Spinal cord (tissue), 10 donors: Measurements from ENCODE around the gene CD96. TPM values are rescaled to one million over a fixed set of nuclear protein-coding genes. Genes with fewer than 3 reads are reported as not detected.

Experiments
- DNase-seq, 6 donors: peaks; one replicate each; pipeline versions ENCODE4 v3.0.0 to v3.0.0-alpha.2; 2013 to 2015; ENCODE audit warnings: low spot score in 6 of 6, low read depth in 4 of 6
- H3K27ac ChIP-seq: one replicate; pipeline ENCODE4 v1.5.1; 2013; ENCODE audit warnings: low read depth, low read length, control low read depth
- H3K27me3 ChIP-seq: one replicate; pipeline ENCODE4 v1.6.1; 2013; ENCODE audit warnings: low read length; ENCODE audit not compliant: control insufficient read depth, insufficient read depth
- H3K36me3 ChIP-seq: one replicate; pipeline ENCODE4 v1.6.1; 2013; ENCODE audit warnings: low read length; ENCODE audit not compliant: control insufficient read depth, insufficient read depth
- H3K4me1 ChIP-seq: one replicate; pipeline ENCODE4 v1.6.1; 2013; ENCODE audit warnings: low read length; ENCODE audit not compliant: control insufficient read depth, insufficient read depth
- H3K4me3 ChIP-seq: one replicate; pipeline ENCODE4 v1.5.1; 2013; ENCODE audit warnings: low read depth, low read length, control low read depth
- H3K9me3 ChIP-seq: one replicate; pipeline ENCODE4 v1.6.1; 2013; ENCODE audit warnings: low read length; ENCODE audit not compliant: control insufficient read depth, insufficient read depth
- WGBS: methylation state at CpG from one replicate; pipeline ENCODE4 v1.1.5; 2013; ENCODE audit warnings: missing lambda C conversion rate; ENCODE audit not compliant: insufficient coverage; 5-methylcytosine and 5-hydroxymethylcytosine counted together
- polyA plus RNA-seq, 2 donors: library from polyadenylated mRNA; unstranded; fragments of 120-200 nt; gene quantifications; one replicate each; pipeline ENCODE4 v1.2.1, GENCODE V29; 2013; ENCODE audit not compliant: insufficient read length in 2 of 2
- total RNA-seq, 2 donors: library from RNA; depleted of rRNA in 1 of 2; stranded (reverse); fragments of 120-200 nt in 1 of 2; fragments of >200 nt in 1 of 2; gene quantifications; one replicate each; pipeline versions ENCODE4 v1.2.3 to v1.2.4, GENCODE V29; 2013 to 2014
- donor health status: healthy.

CD96 gene
- total and polyA plus RNA-seq, 4 donors, result 0.28 to 0.59 (median 0.32) TPM

GRCh38 chr3:111577113-111577512 lies 35.1 kb downstream of the CD96 start:
- no peak overlapping the region for H3K4me3 ChIP-seq
- no peaks in the 10 kb centered on the region for H3K9me3 ChIP-seq
- WGBS, result 58% methylated on average over 1 of the region's 1 CpG
- no peaks in the 10 kb centered on the region for H3K36me3 ChIP-seq
- no peaks in the 10 kb centered on the region for H3K27me3 ChIP-seq
- no peaks in the 10 kb centered on the region for H3K4me1 ChIP-seq
- no peak overlapping the region for H3K27ac ChIP-seq
- DNase-seq, result no peak

- WGBS, result 43% methylated on average over 1 of the region's 4 CpGs
- DNase-seq, result peak in 3 of 6 donors; percentile 4 to 22 (median 18)
Measured at GRCh38 chr3:111577798-111578685, 36.0 kb downstream of the CD96 start.

GRCh38 chr3:111578867-111579266 lies 36.9 kb downstream of the CD96 start:
- Histone ChIP-seq H3K27ac (no peak overlapping the region), H3K4me3 (no peak overlapping the region), H3K27me3 (no peaks in the 10 kb centered on the region), H3K4me1 (no peaks in the 10 kb centered on the region), H3K9me3 (no peaks in the 10 kb centered on the region), H3K36me3 (no peaks in the 10 kb centered on the region)
- 95% methylated on average over 4 of the region's 4 CpGs for WGBS
- DNase-seq, result no peak

More at GRCh38 chr3:111577798-111578685, 36.0 kb downstream of the CD96 start:
- Histone ChIP-seq H3K27me3 (no peaks in the 10 kb centered on the region), H3K36me3 (no peaks in the 10 kb centered on the region), H3K27ac (no peak overlapping the region), H3K4me3 (no peak overlapping the region), H3K9me3 (no peaks in the 10 kb centered on the region), H3K4me1 (no peaks in the 10 kb centered on the region)

GRCh38 chr3:111579495-111579894 lies 37.5 kb downstream of the CD96 start:
- DNase-seq, result no peak
- no peaks in the 10 kb centered on the region for H3K9me3 ChIP-seq
- H3K4me3 ChIP-seq, result no peak overlapping the region
- H3K4me1 ChIP-seq, result no peaks in the 10 kb centered on the region
- no peaks in the 10 kb centered on the region for H3K36me3 ChIP-seq
- no peaks in the 10 kb centered on the region for H3K27me3 ChIP-seq
- H3K27ac ChIP-seq, result no peak overlapping the region
- 92% methylated on average over 4 of the region's 5 CpGs for WGBS

GRCh38 chr3:111581403-111582119 lies 39.6 kb downstream of the CD96 start:
- no peaks in the 10 kb centered on the region for H3K9me3 ChIP-seq
- H3K27ac ChIP-seq, result no peak overlapping the region
- DNase-seq, result no peak
- no peaks in the 10 kb centered on the region for H3K36me3 ChIP-seq
- no peaks in the 10 kb centered on the region for H3K27me3 ChIP-seq
- H3K4me1 ChIP-seq, result no peaks in the 10 kb centered on the region
- WGBS, result 100% methylated on average over 1 of the region's 2 CpGs
- H3K4me3 ChIP-seq, result no peak overlapping the region

GRCh38 chr3:111582120-111582474 lies 40.1 kb downstream of the CD96 start:
- Histone ChIP-seq H3K27me3 (no peaks in the 10 kb centered on the region), H3K36me3 (no peaks in the 10 kb centered on the region), H3K4me3 (no peak overlapping the region), H3K27ac (no peak overlapping the region), H3K9me3 (no peaks in the 10 kb centered on the region), H3K4me1 (no peaks in the 10 kb centered on the region)
- WGBS, result no CpG with 5 or more reads among the region's 1 CpG
- DNase-seq, result no peak

GRCh38 chr3:111584744-111585143 lies 42.7 kb downstream of the CD96 start:
- Histone ChIP-seq H3K27ac (no peak overlapping the region), H3K36me3 (no peaks in the 10 kb centered on the region), H3K9me3 (no peaks in the 10 kb centered on the region), H3K4me1 (no peaks in the 10 kb centered on the region), H3K27me3 (no peaks in the 10 kb centered on the region), H3K4me3 (no peak overlapping the region)
- no CpG with 5 or more reads among the region's 1 CpG for WGBS
- no peak for DNase-seq

- Histone ChIP-seq H3K4me1 (no peaks in the 10 kb centered on the region), H3K4me3 (no peak overlapping the region), H3K9me3 (no peaks in the 10 kb centered on the region), H3K27me3 (no peaks in the 10 kb centered on the region), H3K27ac (no peak overlapping the region), H3K36me3 (no peaks in the 10 kb centered on the region)
- no peak for DNase-seq
- no CpG with 5 or more reads among the region's 1 CpG for WGBS
Measured at GRCh38 chr3:111585217-111585616, 43.2 kb downstream of the CD96 start.

GRCh38 chr3:111588527-111588926 lies 46.5 kb downstream of the CD96 start:
- Histone ChIP-seq H3K9me3 (no peaks in the 10 kb centered on the region), H3K4me1 (no peaks in the 10 kb centered on the region), H3K36me3 (no peaks in the 10 kb centered on the region), H3K4me3 (no peak overlapping the region), H3K27ac (no peak overlapping the region), H3K27me3 (no peaks in the 10 kb centered on the region)
- no peak for DNase-seq
